WTC11 (cell line): ENCODE measurements around the gene TRAPPC8.

ENCODE experiments used
- CBFB ChIP-seq: sonication (generic); formaldehyde crosslinking; IDR thresholded peaks from 2 replicates; pipeline ENCODE4 v1.8.1; 2022; ENCODE audit warnings: mild to moderate bottlenecking, low read depth, missing genetic modification reagents
- NFE2L1 ChIP-seq: sonication (generic); formaldehyde crosslinking; IDR thresholded peaks from 2 replicates; pipeline ENCODE4 v1.8.1; 2023; ENCODE audit warnings: missing genetic modification reagents
- NR3C1 ChIP-seq: sonication (generic); formaldehyde crosslinking; conservative IDR thresholded peaks from 2 replicates; pipeline ENCODE4 v1.8.1; 2023; ENCODE audit warnings: low read depth, mild to moderate bottlenecking, missing genetic modification reagents
- TF ChIP-seq, protein P1 (sequence below): sonication (generic); formaldehyde crosslinking; IDR thresholded peaks from 2 replicates; pipeline ENCODE4 v1.8.0; 2022; ENCODE audit warnings: mild to moderate bottlenecking, missing genetic modification reagents
- TF ChIP-seq, protein P2 (sequence below): fragments of 200-600 bp; IDR thresholded peaks from 2 replicates; pipeline ENCODE4 v1.8.0; 2022; ENCODE audit warnings: antibody characterized with exemption

DNA sequence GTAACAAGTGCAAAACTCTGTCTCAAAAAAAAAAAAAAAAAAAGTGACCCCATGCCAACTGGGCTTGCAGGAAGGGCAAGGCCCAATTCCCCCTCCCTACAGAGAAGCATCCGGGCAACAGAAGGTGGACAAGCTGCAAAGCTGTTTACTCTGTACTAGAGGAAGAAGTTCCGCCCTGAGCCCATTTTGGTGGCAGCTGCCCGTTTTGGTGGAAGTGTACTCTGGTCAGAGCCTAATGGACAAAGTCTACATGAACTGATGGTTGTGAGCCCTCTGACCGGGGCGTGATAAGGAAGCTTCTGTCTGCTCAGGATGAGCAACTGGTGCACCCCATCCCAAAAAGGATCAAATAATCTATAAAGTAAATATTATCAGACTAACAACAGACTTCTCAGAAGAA lies 65.0 kb downstream of the TRAPPC8 start:
- TF ChIP-seq, protein P1, sequence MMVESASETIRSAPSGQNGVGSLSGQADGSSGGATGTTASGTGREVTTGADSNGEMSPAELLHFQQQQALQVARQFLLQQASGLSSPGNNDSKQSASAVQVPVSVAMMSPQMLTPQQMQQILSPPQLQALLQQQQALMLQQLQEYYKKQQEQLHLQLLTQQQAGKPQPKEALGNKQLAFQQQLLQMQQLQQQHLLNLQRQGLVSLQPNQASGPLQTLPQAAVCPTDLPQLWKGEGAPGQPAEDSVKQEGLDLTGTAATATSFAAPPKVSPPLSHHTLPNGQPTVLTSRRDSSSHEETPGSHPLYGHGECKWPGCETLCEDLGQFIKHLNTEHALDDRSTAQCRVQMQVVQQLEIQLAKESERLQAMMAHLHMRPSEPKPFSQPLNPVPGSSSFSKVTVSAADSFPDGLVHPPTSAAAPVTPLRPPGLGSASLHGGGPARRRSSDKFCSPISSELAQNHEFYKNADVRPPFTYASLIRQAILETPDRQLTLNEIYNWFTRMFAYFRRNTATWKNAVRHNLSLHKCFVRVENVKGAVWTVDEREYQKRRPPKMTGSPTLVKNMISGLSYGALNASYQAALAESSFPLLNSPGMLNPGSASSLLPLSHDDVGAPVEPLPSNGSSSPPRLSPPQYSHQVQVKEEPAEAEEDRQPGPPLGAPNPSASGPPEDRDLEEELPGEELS (CRISPR knock-in tag): no peak
- TF ChIP-seq CBFB (CRISPR knock-in tag) (no peak), NFE2L1 (CRISPR knock-in tag) (no peak), NR3C1 (CRISPR knock-in tag) (no peak)
- TF ChIP-seq, protein P2, sequence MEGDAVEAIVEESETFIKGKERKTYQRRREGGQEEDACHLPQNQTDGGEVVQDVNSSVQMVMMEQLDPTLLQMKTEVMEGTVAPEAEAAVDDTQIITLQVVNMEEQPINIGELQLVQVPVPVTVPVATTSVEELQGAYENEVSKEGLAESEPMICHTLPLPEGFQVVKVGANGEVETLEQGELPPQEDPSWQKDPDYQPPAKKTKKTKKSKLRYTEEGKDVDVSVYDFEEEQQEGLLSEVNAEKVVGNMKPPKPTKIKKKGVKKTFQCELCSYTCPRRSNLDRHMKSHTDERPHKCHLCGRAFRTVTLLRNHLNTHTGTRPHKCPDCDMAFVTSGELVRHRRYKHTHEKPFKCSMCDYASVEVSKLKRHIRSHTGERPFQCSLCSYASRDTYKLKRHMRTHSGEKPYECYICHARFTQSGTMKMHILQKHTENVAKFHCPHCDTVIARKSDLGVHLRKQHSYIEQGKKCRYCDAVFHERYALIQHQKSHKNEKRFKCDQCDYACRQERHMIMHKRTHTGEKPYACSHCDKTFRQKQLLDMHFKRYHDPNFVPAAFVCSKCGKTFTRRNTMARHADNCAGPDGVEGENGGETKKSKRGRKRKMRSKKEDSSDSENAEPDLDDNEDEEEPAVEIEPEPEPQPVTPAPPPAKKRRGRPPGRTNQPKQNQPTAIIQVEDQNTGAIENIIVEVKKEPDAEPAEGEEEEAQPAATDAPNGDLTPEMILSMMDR: no peak
